Astrocyte of the hippocampus (primary cell): Measurements from ENCODE around the gene ARMC7.
"Not testable (repeated sequence)": the region's sequence is repeated elsewhere in the genome, so short reads cannot be mapped to it uniquely, and the experiment has no call there.

Experiments
- DNase-seq: peaks from one replicate; pipeline ENCODE4 v3.0.0; 2011; ENCODE audit warnings: low read depth, low spot score

ARMC7 gene

DNA sequence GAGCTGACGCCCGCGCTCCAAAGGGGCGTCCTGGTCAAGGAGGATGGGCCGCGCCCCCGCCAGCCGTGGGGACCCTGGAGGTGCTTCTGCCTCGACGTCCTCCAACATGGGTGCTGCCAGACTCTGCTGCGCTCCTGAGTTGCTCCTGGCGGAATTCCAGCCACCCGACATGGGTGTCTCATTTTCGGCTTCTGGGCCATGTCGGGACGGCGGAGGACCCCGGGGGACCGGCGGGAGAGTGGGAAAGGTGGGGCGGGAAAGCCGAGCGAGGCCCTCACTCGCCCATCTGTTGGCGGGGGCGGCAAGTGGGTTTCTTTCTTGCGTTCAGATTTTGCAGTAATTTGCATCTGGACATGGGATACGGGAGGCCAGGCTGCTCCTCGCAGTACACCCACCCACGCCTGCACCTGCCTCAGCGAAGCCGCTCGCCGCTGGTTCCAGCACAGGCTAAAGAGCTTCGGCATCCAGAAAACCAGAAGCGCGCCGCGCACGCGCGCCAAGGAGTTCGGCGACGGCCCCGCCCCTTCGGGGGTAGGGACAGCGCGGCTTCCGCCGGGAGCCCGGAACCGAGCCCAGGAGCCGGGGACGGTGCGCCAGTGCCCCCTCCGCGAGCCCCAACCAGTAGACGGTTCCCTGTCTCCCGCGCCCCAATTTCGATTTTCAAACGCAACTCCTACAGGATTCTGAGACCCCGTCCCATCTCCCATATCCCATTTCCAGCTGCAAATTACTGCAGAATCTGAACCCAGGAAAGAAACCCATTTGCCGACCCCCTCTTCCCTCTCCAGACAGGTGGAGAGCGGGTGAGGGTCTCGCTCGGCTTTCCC lies at the start of gene ARMC7:
ARMC7 (plus strand) TSS at position 563 of the 827 bp plus-strand sequence. CDS start 320 bp downstream, outside the sequence.
- DNase-seq = peak; percentile 95

DNA sequence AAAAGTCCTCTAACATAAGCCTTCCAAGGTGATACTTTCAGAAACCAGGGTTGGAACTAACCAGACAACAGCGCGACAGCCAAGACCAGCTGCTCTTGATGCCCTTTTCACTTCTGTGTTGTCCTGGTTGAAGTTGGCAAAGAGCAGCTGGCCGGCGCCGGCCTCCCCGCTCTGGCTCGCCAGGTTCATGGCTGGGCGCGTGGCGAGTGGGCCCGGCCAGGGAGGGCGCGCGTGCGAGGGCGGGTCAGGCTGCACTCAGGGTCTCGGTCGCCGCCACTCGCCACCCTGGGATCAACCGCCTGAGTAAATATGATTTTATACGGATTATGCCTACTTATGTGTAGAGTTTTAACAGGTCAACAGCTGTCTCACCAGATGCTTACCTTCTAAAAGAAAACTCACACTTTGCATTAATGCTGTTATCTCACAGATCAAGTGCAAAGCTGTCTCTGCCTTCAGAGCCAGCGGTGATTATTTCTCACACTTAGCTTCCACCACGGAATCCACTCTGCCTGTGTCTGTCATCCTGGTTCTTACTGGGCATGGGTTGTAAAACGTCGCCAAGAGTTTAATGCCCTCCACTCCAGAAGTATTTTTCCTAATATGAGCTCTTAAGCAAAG lies 49.2 kb upstream of the ARMC7 start:
- DNase-seq = no peak

DNA sequence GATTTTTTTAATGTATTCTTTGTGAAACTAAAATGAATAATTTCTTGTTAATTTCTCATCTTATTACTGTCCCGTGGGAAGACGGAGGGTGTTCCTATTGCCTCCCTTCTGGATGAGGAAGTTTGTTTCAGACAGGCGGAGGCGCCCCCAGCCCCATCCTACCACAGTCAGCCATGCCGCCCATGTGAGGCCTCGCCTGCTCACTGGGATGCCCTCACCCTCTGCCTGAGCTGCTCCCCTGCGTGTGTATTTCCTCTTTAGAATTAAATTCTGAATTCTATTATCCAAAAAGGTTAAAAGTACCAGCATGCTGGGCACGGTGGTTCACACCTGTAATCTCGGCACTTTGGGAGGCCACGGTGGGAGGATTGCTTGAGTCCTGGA lies 48.7 kb upstream of the ARMC7 start:
- no peak for DNase-seq

- no peak for DNase-seq
Measured at GRCh38 chr17:75061618-75062017, 48.2 kb upstream of the ARMC7 start.

DNA sequence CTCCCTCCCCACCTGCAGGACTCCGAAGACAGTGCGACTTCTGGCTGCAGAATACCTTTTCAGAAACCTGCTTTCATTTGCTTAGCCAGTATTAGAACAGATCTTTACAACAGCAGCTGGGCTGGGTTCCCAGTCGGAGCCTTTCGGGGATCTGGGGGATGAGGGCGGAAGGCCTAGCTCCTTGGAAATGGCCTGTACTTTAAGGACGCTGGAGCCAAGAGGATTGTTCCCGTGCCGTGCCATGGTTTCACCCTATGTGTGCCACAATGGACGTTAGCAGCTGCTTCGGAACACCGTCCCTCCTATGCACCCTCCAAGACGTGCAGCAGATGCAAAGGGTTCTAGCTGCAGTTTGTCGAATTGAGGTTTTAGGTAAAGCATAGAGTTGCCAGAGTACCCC lies 46.6 kb upstream of the ARMC7 start:
- DNase-seq = no peak

DNA sequence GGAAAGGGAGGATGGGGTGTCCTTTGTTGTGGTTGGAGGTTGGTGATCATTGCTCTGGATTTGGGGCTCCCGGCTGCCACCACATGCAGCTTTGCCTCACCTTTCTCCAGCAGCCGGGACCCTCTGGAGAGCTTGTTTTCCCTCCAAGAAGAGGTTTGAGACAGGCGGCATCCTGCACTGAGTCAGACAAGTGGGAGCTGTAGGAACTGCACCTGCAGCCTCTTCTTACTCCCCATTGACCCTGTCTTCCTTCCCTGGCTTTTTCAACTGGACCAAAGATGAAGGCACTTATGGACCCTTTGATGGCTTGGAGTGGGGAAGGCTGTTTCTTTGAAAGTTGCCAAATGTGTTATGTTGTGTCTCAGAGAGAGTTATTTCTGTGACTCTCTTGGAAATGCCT lies 46.1 kb upstream of the ARMC7 start:
- no peak for DNase-seq

GRCh38 chr17:75064040-75064439 lies 45.7 kb upstream of the ARMC7 start:
- no peak for DNase-seq

DNA sequence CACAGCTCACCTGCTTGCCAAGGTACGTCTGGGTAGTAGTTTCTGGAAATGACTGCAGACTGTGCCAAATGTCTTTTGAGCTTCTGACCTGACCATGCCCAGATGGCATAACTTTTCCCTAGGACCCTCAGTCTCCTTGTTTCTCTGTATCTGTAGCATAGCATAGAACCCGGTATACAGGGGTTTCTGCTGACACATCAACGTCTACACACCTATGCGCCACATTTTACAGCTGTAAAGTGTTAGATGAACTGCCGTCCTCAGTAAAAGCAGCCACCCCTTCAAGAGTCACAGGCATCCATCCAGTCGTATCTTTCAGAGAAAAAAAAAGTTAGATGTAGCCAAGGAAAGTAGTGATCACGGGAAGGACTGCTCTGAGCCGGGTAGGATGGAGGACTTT lies 45.3 kb upstream of the ARMC7 start:
- no peak for DNase-seq

DNA sequence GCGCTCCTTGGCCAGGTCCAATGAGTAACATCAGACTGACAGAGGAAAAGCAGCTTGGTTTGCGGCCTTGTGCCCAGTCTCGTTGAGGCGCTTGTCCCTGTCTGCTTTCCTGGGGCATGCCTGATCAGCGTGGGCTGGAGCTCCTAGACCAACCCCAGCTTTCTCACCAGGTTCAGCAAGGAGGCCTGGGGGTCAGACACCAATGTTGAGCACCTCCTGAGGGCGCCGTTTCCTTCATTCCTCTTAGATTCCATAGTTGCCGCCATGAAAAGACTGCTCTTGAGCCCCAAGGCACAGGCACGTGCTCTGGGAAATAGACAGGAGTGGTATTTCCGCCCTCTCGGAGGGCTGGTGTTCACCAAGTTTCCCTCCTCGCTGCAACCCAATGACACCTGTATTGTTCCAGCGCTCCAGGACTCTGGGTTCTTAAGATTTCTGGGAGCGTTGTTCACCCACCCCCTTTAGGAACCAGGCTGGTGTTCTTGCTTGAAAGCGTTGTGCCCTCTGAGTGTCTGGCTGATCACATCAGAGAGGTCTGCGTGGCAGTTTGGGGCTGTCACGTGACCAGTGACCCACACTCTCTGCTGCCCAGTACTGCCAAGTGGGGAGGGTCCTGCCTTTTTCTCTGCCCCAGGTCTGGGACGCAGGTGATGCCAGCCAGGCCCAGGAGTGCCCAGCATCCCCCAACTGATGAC lies 44.8 kb upstream of the ARMC7 start:
- DNase-seq = no peak

GRCh38 chr17:75065562-75066151 lies 44.1 kb upstream of the ARMC7 start:
- no peak for DNase-seq

- DNase-seq = peak; percentile 53
Measured at GRCh38 chr17:75067856-75068255, 41.9 kb upstream of the ARMC7 start.

- no peak for DNase-seq
Measured at GRCh38 chr17:75068750-75069149, 41.0 kb upstream of the ARMC7 start.

GRCh38 chr17:75069783-75070182 lies 40.0 kb upstream of the ARMC7 start:
- no peak for DNase-seq

DNA sequence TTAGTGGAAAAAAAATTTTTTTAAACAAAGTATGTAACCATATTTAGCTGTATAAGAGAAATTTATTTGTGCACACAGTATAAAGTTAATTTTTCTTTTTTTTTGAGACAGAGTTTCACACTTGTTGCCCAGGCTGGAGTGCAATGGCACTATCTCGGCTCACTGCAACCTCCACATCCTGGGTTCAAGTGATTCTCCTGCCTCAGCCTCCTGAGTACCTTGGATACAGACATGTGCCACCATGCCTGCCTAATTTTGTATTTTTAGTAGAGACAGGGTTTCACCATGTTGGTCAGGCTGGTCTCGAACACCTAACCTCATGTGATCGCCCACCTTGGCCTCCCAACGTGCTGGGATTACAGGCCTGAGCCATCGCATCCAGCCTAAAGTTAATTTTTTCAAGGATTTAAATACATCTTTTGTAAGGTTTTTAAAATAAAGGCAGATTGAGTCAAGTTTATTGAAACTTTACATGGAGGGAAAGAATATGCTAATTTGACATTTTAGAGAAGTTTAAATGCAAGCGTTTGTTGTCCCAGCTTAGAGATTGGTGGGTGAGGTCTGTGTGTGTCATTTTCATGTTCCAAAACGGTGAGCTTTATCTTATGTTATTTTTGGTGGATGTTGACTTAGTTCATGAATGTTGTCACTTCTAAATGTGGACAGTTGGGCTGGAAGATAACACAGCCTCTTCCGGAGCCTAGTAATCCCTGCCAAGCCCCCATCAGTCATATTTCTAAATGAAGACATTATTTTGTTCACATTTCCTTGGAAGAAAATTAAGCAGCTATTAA lies 38.1 kb upstream of the ARMC7 start:
- not testable (repeated sequence) for DNase-seq

DNA sequence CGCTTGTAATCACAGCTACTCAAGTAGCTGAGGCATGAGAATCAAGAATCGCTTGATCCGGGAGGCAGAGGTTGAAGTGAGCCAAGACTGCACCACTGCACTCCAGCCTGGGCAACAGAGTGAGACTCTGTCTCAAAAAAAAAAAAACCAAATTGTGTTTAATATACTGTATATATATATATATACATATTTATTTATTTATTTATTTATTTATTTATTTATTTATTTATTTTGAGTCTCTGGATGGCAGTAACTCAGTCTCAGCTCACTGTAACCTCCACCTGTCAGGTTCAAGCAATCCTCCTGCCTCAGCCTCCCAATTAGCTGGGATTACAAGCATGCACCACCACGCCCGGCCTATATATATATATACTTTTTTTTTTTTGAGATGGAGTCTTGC lies 36.9 kb upstream of the ARMC7 start:
- not testable (repeated sequence) for DNase-seq

- no peak for DNase-seq
Measured at GRCh38 chr17:75073618-75074047, 36.1 kb upstream of the ARMC7 start.

DNA sequence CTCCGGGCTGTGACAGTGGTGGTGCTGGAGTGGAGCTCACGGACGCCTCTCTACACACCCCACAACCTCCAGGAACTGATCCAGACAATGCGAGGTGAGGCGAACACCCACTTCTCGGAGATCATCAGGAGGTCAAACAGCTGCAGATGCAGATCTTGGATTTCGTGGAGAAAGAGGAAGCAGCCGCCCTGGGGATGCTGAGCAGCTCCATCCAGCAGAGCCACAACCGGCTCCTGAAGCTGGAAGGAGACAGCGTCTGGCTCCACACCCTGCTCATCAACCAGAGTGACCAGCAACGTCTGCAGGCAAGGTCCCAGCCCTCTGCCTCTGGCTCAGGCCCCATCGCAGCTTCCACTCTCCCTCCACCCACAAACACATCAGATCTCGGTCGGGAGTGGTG lies 35.2 kb upstream of the ARMC7 start:
- DNase-seq = no peak

DNA sequence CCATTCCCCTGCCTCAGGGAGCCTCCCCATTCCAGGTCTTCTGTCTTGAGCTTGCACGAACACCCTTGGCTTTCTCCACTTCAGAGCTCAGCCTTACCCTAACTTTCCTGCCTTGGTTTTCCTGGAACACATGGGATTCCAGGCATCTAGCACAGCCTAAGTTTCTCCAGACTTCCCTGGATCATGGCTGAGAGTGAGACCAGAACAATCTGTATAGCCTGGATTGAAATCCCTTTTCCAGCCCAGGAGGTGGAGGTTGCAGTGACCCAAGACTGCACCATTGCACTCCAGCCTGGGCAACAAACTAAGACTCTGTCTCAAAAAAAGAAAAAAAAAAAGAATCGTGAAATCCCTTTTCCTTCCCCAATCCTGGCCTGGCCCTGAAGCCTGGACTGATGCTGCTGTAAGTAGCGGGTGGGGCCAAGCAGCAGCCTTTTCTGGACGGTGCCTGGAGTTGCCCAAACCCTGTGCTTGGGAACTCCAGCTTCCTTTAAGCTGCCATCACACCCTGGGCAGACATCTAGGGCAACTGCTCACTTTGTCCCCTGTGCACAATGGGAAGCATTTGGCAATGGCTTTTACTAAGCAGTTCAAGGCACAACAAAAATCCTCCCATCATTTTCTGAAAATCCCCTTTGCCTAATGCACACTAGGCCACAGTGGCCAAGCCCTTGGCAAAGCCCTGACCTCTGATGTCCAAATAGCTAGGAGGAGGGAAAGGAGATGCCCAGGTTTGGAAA lies 34.0 kb upstream of the ARMC7 start:
- DNase-seq = no peak

DNA sequence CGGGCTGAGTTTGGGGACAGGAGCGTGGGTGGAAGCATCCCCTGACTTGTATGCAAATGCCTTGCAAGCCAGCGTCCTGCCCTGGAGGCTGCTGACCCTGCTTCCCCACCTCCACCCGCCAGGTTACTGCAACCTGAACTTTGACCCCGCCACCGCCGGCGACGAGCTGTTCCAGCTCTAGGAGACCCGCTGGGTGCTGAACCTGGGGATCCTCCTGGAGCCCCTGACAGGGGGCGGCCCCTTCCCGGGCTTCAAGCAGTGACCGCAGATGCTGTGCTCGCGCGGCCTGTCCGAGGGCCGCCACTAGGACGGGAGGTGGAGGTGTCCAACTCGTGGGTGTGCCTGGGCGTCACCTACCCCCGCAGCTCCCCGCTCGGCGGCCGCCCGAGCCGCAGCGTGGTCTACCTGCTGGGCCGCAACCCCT lies 32.7 kb upstream of the ARMC7 start:
- DNase-seq = no peak

DNA sequence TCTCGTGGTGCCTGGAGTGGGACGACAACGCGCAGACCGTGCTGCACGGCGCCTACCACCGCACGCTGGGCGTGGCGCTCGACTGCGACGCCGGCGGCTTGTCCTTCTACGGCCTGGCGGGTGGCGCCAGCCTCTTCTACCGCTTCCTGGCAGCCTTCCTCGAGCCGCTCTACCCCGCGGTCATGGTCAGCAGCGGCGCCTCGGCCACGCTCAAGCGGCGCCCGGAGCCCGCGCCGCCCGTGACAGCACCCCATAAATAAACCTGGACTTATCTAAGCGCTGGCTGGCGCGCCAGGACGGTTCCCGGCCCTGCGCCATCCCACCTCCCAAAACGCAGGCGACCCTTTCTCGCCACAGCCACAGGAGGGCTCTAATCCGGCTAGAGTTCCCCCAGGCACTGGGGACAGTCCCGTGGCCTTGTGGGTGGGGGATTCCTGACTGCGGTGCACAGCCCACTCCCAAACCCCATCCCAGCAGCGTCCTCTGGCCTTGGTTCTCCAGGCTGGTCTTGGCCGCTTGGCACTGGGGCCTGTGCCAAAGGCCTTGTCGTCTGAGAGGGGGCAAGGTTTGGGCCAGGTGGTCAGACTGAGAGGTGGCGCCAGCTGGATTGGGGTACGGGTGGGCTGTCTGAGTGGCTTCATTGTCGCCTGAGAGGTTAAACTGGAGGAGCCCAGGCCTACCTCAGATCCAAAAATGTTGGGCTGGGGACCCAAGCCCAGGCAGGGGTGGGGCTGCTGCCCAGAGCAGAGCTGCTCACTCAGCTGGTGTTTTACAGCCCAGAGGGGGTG lies 32.1 kb upstream of the ARMC7 start:
- peak; percentile 69 for DNase-seq
